Neural cell (in vitro differentiated cells): ENCODE data around the gene C10orf90. TPM values are rescaled to one million over a fixed set of nuclear protein-coding genes. Genes with fewer than 3 reads are reported as not detected.

Experiments
- H2AFZ ChIP-seq: fragments of 200-600, 300-800 bp; sonication (generic), shearing (Covaris generic); 2 replicates; pipeline ENCODE4 v1.6.0; 2014; ENCODE audit warnings: low read depth, mild to moderate bottlenecking, antibody characterized with exemption, low read length, moderate library complexity
- H3F3A ChIP-seq: fragments of 200-600 bp; shearing (Covaris generic); 2 replicates; pipeline ENCODE4 v1.6.1; 2016; ENCODE audit warnings: mild to moderate bottlenecking, moderate library complexity, mixed read lengths, antibody characterized with exemption, low read length; ENCODE audit not compliant: insufficient read depth, poor library complexity, severe bottlenecking
- H3K27ac ChIP-seq: fragments of 200-600, 300-800 bp; sonication (generic), shearing (Covaris generic); 2 replicates; pipeline ENCODE4 v1.5.1; 2014; ENCODE audit warnings: mild to moderate bottlenecking, low read length, moderate library complexity
- H3K27me3 ChIP-seq: fragments of 300-800, 200-600 bp; sonication (generic), shearing (Covaris generic); 2 replicates; pipeline ENCODE4 v1.6.0; 2014; ENCODE audit warnings: mild to moderate bottlenecking, low read depth, low read length, moderate library complexity; ENCODE audit not compliant: insufficient read depth
- H3K36me3 ChIP-seq: fragments of 300-800, 200-600 bp; sonication (generic), shearing (Covaris generic); 2 replicates; pipeline ENCODE4 v1.5.1; 2014; ENCODE audit warnings: mild to moderate bottlenecking, antibody characterized with exemption, low read length, moderate library complexity; ENCODE audit not compliant: insufficient read depth
- H3K4me2 ChIP-seq: fragments of 300-800, 200-600 bp; sonication (generic), shearing (Covaris generic); 2 replicates; pipeline ENCODE4 v1.6.0; 2014; ENCODE audit warnings: mild to moderate bottlenecking, low read length
- H3K4me3 ChIP-seq: fragments of 300-800, 200-600 bp; sonication (generic), shearing (Covaris generic); 2 replicates; pipeline ENCODE4 v1.5.1; 2014; ENCODE audit warnings: mild to moderate bottlenecking, low read length, moderate library complexity
- H3K79me2 ChIP-seq: fragments of 200-600 bp; shearing (Covaris generic); replicated peaks from 2 replicates; pipeline ENCODE4 v1.6.0; 2014; ENCODE audit warnings: mild to moderate bottlenecking, low read length, moderate library complexity; ENCODE audit not compliant: insufficient read depth
- H3K9ac ChIP-seq: fragments of 300-800, 200-600 bp; sonication (generic), shearing (Covaris generic); 2 replicates; pipeline ENCODE4 v1.6.1; 2016; ENCODE audit warnings: mild to moderate bottlenecking, low read length, mixed read lengths
- H3K9me2 ChIP-seq: fragments of 200-600 bp; shearing (Covaris generic); 2 replicates; pipeline ENCODE4 v1.6.1; 2016; ENCODE audit warnings: mild to moderate bottlenecking, low read length, mixed read lengths; ENCODE audit not compliant: insufficient read depth
- H3K9me3 ChIP-seq: fragments of 200-600, 300-800 bp; sonication (generic), shearing (Covaris generic); 2 replicates; pipeline ENCODE4 v1.6.1; 2016; ENCODE audit warnings: mild to moderate bottlenecking, mixed run types, low read length, moderate library complexity, mixed read lengths
- H4K20me1 ChIP-seq: fragments of 200-600 bp; shearing (Covaris generic); 2 replicates; pipeline ENCODE4 v1.6.1; 2016; ENCODE audit warnings: mild to moderate bottlenecking, mixed run types; ENCODE audit not compliant: insufficient read depth
- EP300 ChIP-seq: fragments of 450-650 bp; conservative IDR thresholded peaks from 2 replicates; pipeline ENCODE4 v1.6.1; 2014; ENCODE audit warnings: antibody characterized with exemption, mild to moderate bottlenecking, moderate library complexity; ENCODE audit not compliant: poor library complexity, severe bottlenecking
- EZH2 ChIP-seq: fragments of 200-600, 300-800 bp; shearing (Covaris generic), sonication (generic); IDR thresholded peaks from 2 replicates; pipeline ENCODE4 v1.6.1; 2014; ENCODE audit warnings: antibody characterized with exemption, low read length, borderline replicate concordance, mild to moderate bottlenecking; ENCODE audit not compliant: insufficient read depth, poor library complexity, severe bottlenecking
- MXI1 ChIP-seq: fragments of 450-650 bp; conservative IDR thresholded peaks from 2 replicates; pipeline ENCODE4 v1.6.1; 2014; ENCODE audit warnings: antibody characterized with exemption, mild to moderate bottlenecking; ENCODE audit not compliant: poor library complexity, severe bottlenecking
- POLR2AphosphoS5 ChIP-seq: IDR thresholded peaks from 2 replicates; pipeline ENCODE4 v1.6.1; 2012
- SMC3 ChIP-seq: fragments of 450-650 bp; conservative IDR thresholded peaks from 2 replicates; pipeline ENCODE4 v1.6.1; 2014; ENCODE audit warnings: antibody characterized with exemption, mild to moderate bottlenecking, moderate library complexity; ENCODE audit not compliant: poor library complexity
- TAF1 ChIP-seq: IDR thresholded peaks from 2 replicates; pipeline ENCODE4 v1.6.1; 2012; ENCODE audit warnings: low read depth
- polyA plus RNA-seq: library from polyadenylated mRNA; depleted of rRNA; stranded (reverse); fragments of >200 nt; gene quantifications from 2 replicates; pipeline ENCODE4 v1.2.3, GENCODE V29; 2014
- TF ChIP-seq, protein P1 (sequence below): IDR thresholded peaks from 2 replicates; pipeline ENCODE4 v1.6.1; 2012; ENCODE audit warnings: borderline replicate concordance
- TF ChIP-seq, protein P2 (sequence below): fragments of 450-650 bp; IDR thresholded peaks from 2 replicates; pipeline ENCODE4 v1.5.1; 2014; ENCODE audit warnings: antibody characterized with exemption, mild to moderate bottlenecking, moderate library complexity; ENCODE audit not compliant: poor library complexity, severe bottlenecking

C10orf90 gene
- polyA plus RNA-seq, 1 donor from 2014 or later = not detected

DNA sequence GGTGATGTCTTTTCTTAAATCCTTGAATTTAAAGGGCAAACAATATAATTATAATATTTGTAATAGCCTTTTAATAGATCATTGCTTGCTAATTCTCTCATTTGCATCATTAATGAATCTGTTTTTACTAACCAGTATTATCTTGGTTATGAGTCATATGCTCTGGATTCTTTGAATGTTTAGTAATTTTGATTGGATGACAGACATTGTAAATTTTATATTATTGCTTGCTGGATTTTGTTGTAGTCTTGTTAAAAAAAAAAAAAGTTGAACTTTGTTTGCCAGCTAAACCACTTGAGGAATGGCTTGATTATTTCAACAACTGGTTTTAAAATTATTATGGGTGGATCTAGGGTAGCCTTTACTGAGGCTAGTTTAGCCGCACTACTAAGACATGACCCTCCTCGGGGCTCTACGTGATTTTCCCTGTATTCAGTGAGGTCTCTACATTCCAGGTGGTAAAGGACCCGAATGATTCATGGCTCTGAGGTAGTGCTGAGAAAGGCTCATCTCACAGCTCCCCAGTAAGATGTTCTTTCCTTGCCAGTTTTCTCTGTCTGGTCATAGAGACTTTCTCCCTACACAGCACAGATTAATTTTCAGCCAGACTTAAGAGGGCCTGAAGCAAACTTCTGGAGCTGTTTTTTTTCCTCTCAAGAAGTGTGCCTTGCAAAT lies 8.5 kb downstream of the C10orf90 start:
- no peaks in the 10 kb centered on the region for H3K36me3 ChIP-seq
- H3K4me2 ChIP-seq = no peak overlapping the region
- H3K27me3 ChIP-seq = no peaks in the 10 kb centered on the region
- H3K9me2 ChIP-seq = no peaks in the 10 kb centered on the region
- no peaks in the 10 kb centered on the region for H4K20me1 ChIP-seq
- H3K9ac ChIP-seq = no peak overlapping the region
- no peak overlapping the region for H2AFZ ChIP-seq
- no peaks in the 10 kb centered on the region for H3K9me3 ChIP-seq
- H3K79me2 ChIP-seq = no peaks in the 10 kb centered on the region
- H3K4me3 ChIP-seq = no peak overlapping the region
- H3K27ac ChIP-seq = no peak overlapping the region
- no peaks in the 10 kb centered on the region for H3F3A ChIP-seq
- no peak for TF ChIP-seq TAF1
- no peak for TF ChIP-seq EP300
- TF ChIP-seq EZH2 = no peak
- no peak for TF ChIP-seq POLR2AphosphoS5
- TF ChIP-seq, protein P1, sequence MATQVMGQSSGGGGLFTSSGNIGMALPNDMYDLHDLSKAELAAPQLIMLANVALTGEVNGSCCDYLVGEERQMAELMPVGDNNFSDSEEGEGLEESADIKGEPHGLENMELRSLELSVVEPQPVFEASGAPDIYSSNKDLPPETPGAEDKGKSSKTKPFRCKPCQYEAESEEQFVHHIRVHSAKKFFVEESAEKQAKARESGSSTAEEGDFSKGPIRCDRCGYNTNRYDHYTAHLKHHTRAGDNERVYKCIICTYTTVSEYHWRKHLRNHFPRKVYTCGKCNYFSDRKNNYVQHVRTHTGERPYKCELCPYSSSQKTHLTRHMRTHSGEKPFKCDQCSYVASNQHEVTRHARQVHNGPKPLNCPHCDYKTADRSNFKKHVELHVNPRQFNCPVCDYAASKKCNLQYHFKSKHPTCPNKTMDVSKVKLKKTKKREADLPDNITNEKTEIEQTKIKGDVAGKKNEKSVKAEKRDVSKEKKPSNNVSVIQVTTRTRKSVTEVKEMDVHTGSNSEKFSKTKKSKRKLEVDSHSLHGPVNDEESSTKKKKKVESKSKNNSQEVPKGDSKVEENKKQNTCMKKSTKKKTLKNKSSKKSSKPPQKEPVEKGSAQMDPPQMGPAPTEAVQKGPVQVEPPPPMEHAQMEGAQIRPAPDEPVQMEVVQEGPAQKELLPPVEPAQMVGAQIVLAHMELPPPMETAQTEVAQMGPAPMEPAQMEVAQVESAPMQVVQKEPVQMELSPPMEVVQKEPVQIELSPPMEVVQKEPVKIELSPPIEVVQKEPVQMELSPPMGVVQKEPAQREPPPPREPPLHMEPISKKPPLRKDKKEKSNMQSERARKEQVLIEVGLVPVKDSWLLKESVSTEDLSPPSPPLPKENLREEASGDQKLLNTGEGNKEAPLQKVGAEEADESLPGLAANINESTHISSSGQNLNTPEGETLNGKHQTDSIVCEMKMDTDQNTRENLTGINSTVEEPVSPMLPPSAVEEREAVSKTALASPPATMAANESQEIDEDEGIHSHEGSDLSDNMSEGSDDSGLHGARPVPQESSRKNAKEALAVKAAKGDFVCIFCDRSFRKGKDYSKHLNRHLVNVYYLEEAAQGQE = no peak
- no peak for TF ChIP-seq SMC3

DNA sequence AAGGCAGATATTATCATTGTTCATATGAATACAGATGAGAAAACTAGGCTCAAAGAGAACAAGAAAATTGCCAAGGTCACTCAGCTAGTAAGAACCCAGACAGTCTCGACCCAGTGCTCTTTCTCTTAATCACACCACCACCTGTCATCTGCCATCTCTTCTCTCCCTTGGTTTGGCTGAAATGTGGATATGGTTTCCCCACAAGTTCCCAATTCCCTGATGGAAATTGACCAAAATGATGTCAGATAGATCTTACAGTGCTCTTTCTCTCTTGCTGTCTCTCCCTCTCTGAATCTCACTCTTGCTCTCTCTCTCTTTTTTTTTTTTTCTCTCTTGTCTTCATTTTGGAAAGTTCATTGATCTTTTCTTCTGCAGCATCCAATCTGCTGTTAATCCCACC lies 9.1 kb downstream of the C10orf90 start:
- TF ChIP-seq EP300 = no peak
- no peak for TF ChIP-seq TAF1
- Histone ChIP-seq H3F3A (no peaks in the 10 kb centered on the region), H3K36me3 (no peaks in the 10 kb centered on the region), H3K79me2 (no peaks in the 10 kb centered on the region), H3K27me3 (no peaks in the 10 kb centered on the region), H3K9me2 (no peaks in the 10 kb centered on the region), H3K27ac (no peak overlapping the region), H3K9me3 (no peaks in the 10 kb centered on the region), H3K9ac (no peak overlapping the region), H2AFZ (no peak overlapping the region), H4K20me1 (no peaks in the 10 kb centered on the region), H3K4me3 (no peak overlapping the region), H3K4me2 (no peak overlapping the region)

DNA sequence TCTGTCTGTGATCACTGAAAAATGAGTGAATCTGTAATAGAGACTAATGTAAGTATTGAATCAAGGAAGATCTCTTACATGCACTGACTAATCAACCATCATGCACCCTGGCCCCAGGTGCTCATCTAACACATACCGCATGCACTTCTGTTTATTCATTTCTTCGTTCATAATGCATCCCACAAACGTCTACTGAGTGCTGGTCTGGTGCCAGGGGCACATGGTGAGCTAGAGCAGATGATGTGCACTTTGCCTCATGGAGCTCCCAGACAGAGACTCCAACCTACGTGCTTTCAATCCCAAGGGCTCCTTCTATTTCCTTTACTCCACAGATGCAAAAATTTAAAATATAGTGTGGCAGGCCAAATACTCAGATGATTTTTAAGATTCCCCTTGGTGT lies 10.7 kb downstream of the C10orf90 start:
- Histone ChIP-seq H3K27ac (no peak overlapping the region), H4K20me1 (no peaks in the 10 kb centered on the region), H2AFZ (no peak overlapping the region), H3K36me3 (no peaks in the 10 kb centered on the region), H3K9me2 (no peaks in the 10 kb centered on the region), H3K9me3 (no peaks in the 10 kb centered on the region), H3K9ac (no peak overlapping the region), H3K27me3 (no peaks in the 10 kb centered on the region), H3K4me2 (no peak overlapping the region), H3K4me3 (no peak overlapping the region), H3K79me2 (no peaks in the 10 kb centered on the region), H3F3A (no peaks in the 10 kb centered on the region)
- TF ChIP-seq MXI1 (no peak), EP300 (no peak), TAF1 (no peak)
- TF ChIP-seq, protein P2, sequence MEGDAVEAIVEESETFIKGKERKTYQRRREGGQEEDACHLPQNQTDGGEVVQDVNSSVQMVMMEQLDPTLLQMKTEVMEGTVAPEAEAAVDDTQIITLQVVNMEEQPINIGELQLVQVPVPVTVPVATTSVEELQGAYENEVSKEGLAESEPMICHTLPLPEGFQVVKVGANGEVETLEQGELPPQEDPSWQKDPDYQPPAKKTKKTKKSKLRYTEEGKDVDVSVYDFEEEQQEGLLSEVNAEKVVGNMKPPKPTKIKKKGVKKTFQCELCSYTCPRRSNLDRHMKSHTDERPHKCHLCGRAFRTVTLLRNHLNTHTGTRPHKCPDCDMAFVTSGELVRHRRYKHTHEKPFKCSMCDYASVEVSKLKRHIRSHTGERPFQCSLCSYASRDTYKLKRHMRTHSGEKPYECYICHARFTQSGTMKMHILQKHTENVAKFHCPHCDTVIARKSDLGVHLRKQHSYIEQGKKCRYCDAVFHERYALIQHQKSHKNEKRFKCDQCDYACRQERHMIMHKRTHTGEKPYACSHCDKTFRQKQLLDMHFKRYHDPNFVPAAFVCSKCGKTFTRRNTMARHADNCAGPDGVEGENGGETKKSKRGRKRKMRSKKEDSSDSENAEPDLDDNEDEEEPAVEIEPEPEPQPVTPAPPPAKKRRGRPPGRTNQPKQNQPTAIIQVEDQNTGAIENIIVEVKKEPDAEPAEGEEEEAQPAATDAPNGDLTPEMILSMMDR = no peak
- TF ChIP-seq, protein P1 = no peak
